Measurements from ENCODE around the gene CDC42SE1. TPM values are rescaled to one million over a fixed set of nuclear protein-coding genes. Genes with fewer than 3 reads are reported as not detected.

Gene CDC42SE1
- total and polyA plus RNA-seq, 5 donors from 2014 or later = 119 to 496 (median 146) TPM

DNA sequence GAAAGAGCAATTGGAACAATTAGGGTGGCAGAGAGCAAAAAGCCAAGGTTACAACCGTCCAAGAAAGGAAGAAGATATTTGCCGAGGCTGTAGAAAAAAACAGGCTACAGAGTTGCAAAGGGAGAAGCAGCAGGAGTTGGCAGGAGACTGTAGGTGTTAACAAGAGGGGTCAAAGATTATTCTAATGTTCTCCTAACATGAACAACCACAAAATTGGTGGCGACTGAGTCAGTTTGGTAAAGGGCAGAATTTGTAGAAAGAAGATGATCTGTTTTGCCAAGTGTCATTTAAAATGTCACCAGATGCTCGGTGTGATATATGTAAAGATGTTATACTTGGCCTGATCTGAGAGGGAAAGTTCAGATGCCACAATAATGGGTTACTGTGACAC is 51.6 kb downstream of the CDC42SE1 start:
- H3K27me3 Mint-ChIP-seq = no peaks in the 10 kb centered on the region
- H3K27ac Mint-ChIP-seq = peak overlapping the region; percentile 96 to 98 (median 97)
- Histone ChIP-seq H3K4me1 (ENCODE audit: control insufficient read depth, insufficient read depth, low read length, poor library complexity, severe bottlenecking) (peaks cover 70% of the 10 kb centered on the region), H3K4me3 (ENCODE audit: low read depth, low read length) (peak overlapping the region; percentile 90), H3K36me3 (ENCODE audit: control insufficient read depth, insufficient read depth, low read length) (no peaks in the 10 kb centered on the region), H3K27ac (ENCODE audit: insufficient read depth, low read length, poor library complexity, severe bottlenecking) (peak overlapping the region; percentile 97), H3K27me3 (ENCODE audit: control insufficient read depth, insufficient read depth, low read length) (no peaks in the 10 kb centered on the region), H3K9me3 (ENCODE audit: control insufficient read depth in 2 of 2, low read length in 2 of 2) (no peaks in the 10 kb centered on the region)
- no peaks in the 10 kb centered on the region for H3K9me3 Mint-ChIP-seq
- DNase-seq (no peak), ATAC-seq (ENCODE audit: low read depth in 2 of 2) (no peak)
- H3K36me3 Mint-ChIP-seq = peaks cover 13% of the 10 kb centered on the region
- peaks cover 27 to 93% (median 53%) of the 10 kb centered on the region in 4 donors for H3K4me1 Mint-ChIP-seq
- H3K4me3 Mint-ChIP-seq = peak overlapping the region; percentile 95 to 98 (median 96)

DNA sequence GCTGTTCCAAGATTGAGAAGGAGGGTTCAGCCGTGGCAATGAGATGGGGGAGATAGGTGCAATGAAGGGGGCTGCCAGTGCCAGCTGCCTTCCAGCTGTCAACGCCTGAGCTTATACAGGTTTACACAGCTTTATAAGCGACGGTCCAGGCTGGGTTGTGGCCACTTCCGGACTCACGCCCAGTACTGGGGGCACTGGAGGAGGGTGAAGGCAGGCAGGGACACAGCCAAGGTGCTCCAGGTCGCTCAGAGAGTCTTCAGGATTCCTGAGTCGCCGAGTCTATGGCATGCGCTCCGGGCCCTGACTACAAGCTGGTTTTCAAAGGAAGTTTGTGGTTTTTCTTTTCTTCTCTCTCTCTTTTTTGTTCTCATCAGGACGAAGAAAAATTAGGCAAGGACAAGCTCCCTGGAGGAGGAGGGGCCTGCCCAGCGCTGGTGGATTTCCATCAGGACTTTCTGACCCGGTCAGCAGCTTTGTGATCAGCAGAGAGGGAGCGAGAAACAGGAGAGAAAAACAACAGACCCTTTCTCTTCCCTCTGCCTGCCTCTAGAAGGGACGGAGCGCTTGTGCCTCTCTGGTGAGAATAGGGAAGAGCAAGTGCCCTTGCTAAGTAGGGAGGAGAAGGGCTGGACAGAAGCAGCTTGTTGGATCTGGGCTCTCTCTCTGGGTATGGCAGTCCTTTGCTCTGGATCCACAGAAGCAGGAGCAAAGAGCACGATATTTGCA is 52.9 kb downstream of the CDC42SE1 start, which contains the start of gene MINDY1:
MINDY1 (minus strand) TSS at position 576 of the 726 bp plus-strand sequence. CDS start 4,285 bp downstream, outside the sequence.
- peak within 1 kb of the TSS; percentile 95 to 98 (median 96) for H3K4me3 Mint-ChIP-seq

DNA sequence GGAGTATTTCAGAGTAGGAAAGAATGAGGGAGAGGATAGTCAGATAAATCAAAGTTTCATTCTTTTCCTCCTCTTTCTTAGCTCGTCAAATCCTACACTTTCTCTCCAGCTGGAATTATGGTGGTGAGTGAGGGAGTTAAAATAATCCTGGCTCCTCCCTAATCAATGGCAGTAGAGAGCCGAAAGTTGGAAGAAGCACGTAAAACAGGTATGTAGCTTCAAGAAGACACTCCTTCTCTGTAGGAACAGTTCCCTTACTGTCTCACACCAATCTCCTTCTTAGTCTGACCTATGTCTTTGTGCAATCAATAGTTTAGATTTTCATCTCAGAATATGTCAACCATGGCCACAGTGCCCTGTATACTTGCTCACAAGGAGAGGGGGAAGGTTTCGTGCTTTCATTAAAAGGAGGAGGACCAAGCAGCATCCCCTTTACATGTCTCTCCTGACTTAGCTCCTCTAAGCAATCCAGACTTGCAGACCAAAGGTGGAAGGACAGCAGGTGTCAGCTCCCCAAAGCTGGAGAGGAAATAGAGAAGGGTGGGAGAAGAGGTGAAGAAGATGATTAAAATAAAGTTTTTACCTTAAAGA is 53.6 kb downstream of the CDC42SE1 start:
- H3K9me3 Mint-ChIP-seq = no peaks in the 10 kb centered on the region
- H3K27me3 Mint-ChIP-seq = no peaks in the 10 kb centered on the region
- Histone ChIP-seq H3K4me1 (ENCODE audit: control insufficient read depth, insufficient read depth, low read length, poor library complexity, severe bottlenecking) (peaks cover 64% of the 10 kb centered on the region), H3K27me3 (ENCODE audit: control insufficient read depth, insufficient read depth, low read length) (no peaks in the 10 kb centered on the region), H3K36me3 (ENCODE audit: control insufficient read depth, insufficient read depth, low read length) (peaks cover 7% of the 10 kb centered on the region), H3K27ac (ENCODE audit: insufficient read depth, low read length, poor library complexity, severe bottlenecking) (peak overlapping the region; percentile 97), H3K4me3 (ENCODE audit: low read depth, low read length) (peak overlapping the region; percentile 90), H3K9me3 (ENCODE audit: control insufficient read depth in 2 of 2, low read length in 2 of 2) (no peaks in the 10 kb centered on the region)
- H3K4me1 Mint-ChIP-seq = peaks cover 16 to 95% (median 56%) of the 10 kb centered on the region in 4 donors
- H3K4me3 Mint-ChIP-seq = peak overlapping the region; percentile 93 to 98 (median 96)
- DNase-seq (peak in 1 of 3 donors; percentile 20), ATAC-seq (ENCODE audit: low read depth in 2 of 2) (no peak)
- peak overlapping the region; percentile 94 to 98 (median 97) for H3K27ac Mint-ChIP-seq
- H3K36me3 Mint-ChIP-seq = peaks cover 11% of the 10 kb centered on the region

More for the DNA sequence above, 52.9 kb downstream of the CDC42SE1 start, which contains the start of gene MINDY1:
- Mint-ChIP-seq H3K36me3 (peaks cover 15% of the 10 kb centered on the region), H3K27ac (peak within 1 kb of the TSS; percentile 96 to 98 (median 97)), H3K27me3 (no peaks in the 10 kb centered on the region), H3K9me3 (no peaks in the 10 kb centered on the region), H3K4me1 (peaks cover 22 to 96% (median 60%) of the 10 kb centered on the region in 4 donors)
- DNase-seq (peak in 2 of 3 donors; percentile 5 to 52), ATAC-seq (ENCODE audit: low read depth in 2 of 2) (no peak)
- peaks cover 7% of the 10 kb centered on the region for H3K36me3 ChIP-seq (ENCODE audit: control insufficient read depth, insufficient read depth, low read length)
- peaks cover 69% of the 10 kb centered on the region for H3K4me1 ChIP-seq (ENCODE audit: control insufficient read depth, insufficient read depth, low read length, poor library complexity, severe bottlenecking)
- H3K4me3 ChIP-seq (ENCODE audit: low read depth, low read length) = peak within 1 kb of the TSS; percentile 90
- H3K27ac ChIP-seq (ENCODE audit: insufficient read depth, low read length, poor library complexity, severe bottlenecking) = peak within 1 kb of the TSS; percentile 97
- no peaks in the 10 kb centered on the region for H3K27me3 ChIP-seq (ENCODE audit: control insufficient read depth, insufficient read depth, low read length)
- no peaks in the 10 kb centered on the region for H3K9me3 ChIP-seq (ENCODE audit: control insufficient read depth in 2 of 2, low read length in 2 of 2)

DNA sequence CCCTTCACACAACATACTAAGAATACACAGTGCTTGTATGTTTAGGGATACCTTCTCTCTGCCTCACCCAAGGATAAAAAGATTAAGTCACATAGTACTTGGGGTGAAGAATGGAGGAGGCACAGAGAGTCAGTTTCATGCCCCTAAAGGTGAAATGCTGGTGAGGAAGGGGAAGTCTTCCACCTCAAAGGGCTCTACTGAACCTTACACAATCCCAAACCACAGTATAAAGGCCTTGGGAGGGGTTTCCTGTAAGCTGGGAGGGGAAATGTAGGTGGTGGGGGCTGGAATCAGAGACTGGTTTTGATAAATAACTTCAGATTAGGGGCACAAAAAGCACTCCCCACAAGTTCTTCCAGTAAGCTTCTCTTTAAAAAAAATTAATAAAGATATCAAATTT is 56.2 kb downstream of the CDC42SE1 start:
- Mint-ChIP-seq H3K36me3 (peaks cover 23% of the 10 kb centered on the region), H3K4me1 (peaks cover 7 to 72% (median 46%) of the 10 kb centered on the region in 4 donors), H3K27ac (peak overlapping the region; percentile 91 to 97 (median 95)), H3K4me3 (peak overlapping the region; percentile 67 to 98 (median 76)), H3K27me3 (no peaks in the 10 kb centered on the region), H3K9me3 (no peaks in the 10 kb centered on the region)
- no peaks in the 10 kb centered on the region for H3K9me3 ChIP-seq (ENCODE audit: control insufficient read depth in 2 of 2, low read length in 2 of 2)
- ATAC-seq (ENCODE audit: low read depth in 2 of 2) = no peak
- DNase-seq = peak in 1 of 3 donors; percentile 44
- H3K27ac ChIP-seq (ENCODE audit: insufficient read depth, low read length, poor library complexity, severe bottlenecking) = peak overlapping the region; percentile 65
- H3K4me3 ChIP-seq (ENCODE audit: low read depth, low read length) = peak overlapping the region; percentile 38
- H3K36me3 ChIP-seq (ENCODE audit: control insufficient read depth, insufficient read depth, low read length) = peaks cover 23% of the 10 kb centered on the region
- no peaks in the 10 kb centered on the region for H3K27me3 ChIP-seq (ENCODE audit: control insufficient read depth, insufficient read depth, low read length)
- peaks cover 52% of the 10 kb centered on the region for H3K4me1 ChIP-seq (ENCODE audit: control insufficient read depth, insufficient read depth, low read length, poor library complexity, severe bottlenecking)

DNA sequence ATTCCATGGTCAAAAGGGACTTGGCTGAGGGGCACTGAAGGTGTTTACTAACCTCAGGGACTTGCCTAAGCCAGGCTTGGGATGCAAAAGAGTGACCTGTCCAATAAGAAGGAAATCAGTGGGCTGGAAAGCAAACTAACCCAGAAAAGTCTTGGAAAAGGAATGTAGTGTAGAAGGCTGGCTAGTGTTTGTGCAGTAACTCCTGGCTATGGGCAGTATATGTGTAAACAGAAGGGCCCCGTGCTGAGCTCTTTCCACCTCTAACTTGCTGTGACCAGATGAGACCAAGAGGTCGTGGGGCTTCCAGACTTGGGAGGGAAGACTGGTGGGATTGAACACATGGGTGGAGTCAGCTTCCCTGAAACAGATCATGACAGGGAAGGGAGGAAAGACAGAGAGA is 56.8 kb downstream of the CDC42SE1 start:
- ATAC-seq (ENCODE audit: low read depth in 2 of 2) = no peak
- peak overlapping the region in 3 of 4 donors; percentile 72 to 98 (median 81) for H3K4me3 Mint-ChIP-seq
- peaks cover 23% of the 10 kb centered on the region for H3K36me3 Mint-ChIP-seq
- Histone ChIP-seq H3K4me1 (ENCODE audit: control insufficient read depth, insufficient read depth, low read length, poor library complexity, severe bottlenecking) (peaks cover 48% of the 10 kb centered on the region), H3K27me3 (ENCODE audit: control insufficient read depth, insufficient read depth, low read length) (no peaks in the 10 kb centered on the region), H3K9me3 (ENCODE audit: control insufficient read depth in 2 of 2, low read length in 2 of 2) (no peaks in the 10 kb centered on the region), H3K36me3 (ENCODE audit: control insufficient read depth, insufficient read depth, low read length) (peaks cover 28% of the 10 kb centered on the region), H3K4me3 (ENCODE audit: low read depth, low read length) (peak overlapping the region; percentile 38), H3K27ac (ENCODE audit: insufficient read depth, low read length, poor library complexity, severe bottlenecking) (no peak overlapping the region)
- H3K27me3 Mint-ChIP-seq = no peaks in the 10 kb centered on the region
- H3K27ac Mint-ChIP-seq = peak overlapping the region; percentile 91 to 97 (median 95)
- no peak for DNase-seq
- peaks cover 2 to 67% (median 40%) of the 10 kb centered on the region in 4 donors for H3K4me1 Mint-ChIP-seq
- H3K9me3 Mint-ChIP-seq = no peaks in the 10 kb centered on the region

DNA sequence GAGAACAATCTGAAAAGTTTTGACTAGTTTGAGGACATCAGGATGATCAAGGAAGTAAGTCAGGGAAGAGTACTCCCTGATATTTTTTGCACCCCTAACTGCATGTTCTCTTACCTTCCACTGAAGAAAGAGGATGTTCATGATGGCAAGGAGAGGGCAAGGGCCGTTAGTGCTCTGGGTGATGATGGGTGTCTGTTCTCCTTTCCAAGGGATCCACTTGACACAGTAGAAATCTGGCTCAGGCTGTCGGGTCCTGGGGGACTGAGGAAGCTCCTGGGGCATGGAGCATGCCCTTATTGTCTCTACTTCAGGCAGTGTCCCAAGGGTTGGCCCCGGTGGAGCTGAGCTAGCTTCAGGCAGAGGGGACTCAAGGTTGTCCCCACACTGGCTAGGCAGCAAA is 57.4 kb downstream of the CDC42SE1 start:
- H3K4me3 Mint-ChIP-seq = peak overlapping the region in 3 of 4 donors; percentile 21 to 76 (median 71)
- Histone ChIP-seq H3K9me3 (ENCODE audit: control insufficient read depth in 2 of 2, low read length in 2 of 2) (no peaks in the 10 kb centered on the region), H3K27me3 (ENCODE audit: control insufficient read depth, insufficient read depth, low read length) (no peaks in the 10 kb centered on the region), H3K27ac (ENCODE audit: insufficient read depth, low read length, poor library complexity, severe bottlenecking) (no peak overlapping the region), H3K36me3 (ENCODE audit: control insufficient read depth, insufficient read depth, low read length) (peaks cover 33% of the 10 kb centered on the region), H3K4me1 (ENCODE audit: control insufficient read depth, insufficient read depth, low read length, poor library complexity, severe bottlenecking) (peaks cover 43% of the 10 kb centered on the region), H3K4me3 (ENCODE audit: low read depth, low read length) (no peak overlapping the region)
- H3K4me1 Mint-ChIP-seq = peaks cover 0 to 61% (median 37%) of the 10 kb centered on the region in 4 donors
- H3K27me3 Mint-ChIP-seq = no peaks in the 10 kb centered on the region
- peaks cover 27% of the 10 kb centered on the region for H3K36me3 Mint-ChIP-seq
- no peaks in the 10 kb centered on the region for H3K9me3 Mint-ChIP-seq
- H3K27ac Mint-ChIP-seq = peak overlapping the region; percentile 10 to 97 (median 53)
- ATAC-seq (ENCODE audit: low read depth in 2 of 2) (no peak), DNase-seq (no peak)

DNA sequence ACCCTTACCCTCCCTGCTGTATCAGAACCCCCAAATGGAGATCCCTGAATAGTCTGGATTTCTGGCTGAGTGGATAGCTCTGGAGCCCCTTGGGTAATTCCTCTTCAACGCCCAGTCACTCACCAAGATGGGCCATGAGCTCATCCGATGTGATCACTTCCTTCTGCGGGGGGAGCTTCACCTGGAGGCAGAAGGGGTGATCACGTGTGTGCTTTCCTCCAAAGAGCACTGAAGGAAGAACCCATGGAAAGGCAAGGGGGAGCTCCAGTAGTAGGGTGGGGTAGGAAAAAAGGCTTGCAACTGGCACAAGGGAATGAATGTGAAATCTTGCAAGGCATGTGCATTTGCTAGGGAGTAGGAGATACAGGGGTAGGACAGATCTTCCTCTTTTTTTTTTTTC is 57.8 kb downstream of the CDC42SE1 start:
- peaks cover 0 to 57% (median 34%) of the 10 kb centered on the region in 4 donors for H3K4me1 Mint-ChIP-seq
- Histone ChIP-seq H3K9me3 (ENCODE audit: control insufficient read depth in 2 of 2, low read length in 2 of 2) (no peaks in the 10 kb centered on the region), H3K4me1 (ENCODE audit: control insufficient read depth, insufficient read depth, low read length, poor library complexity, severe bottlenecking) (peaks cover 38% of the 10 kb centered on the region), H3K4me3 (ENCODE audit: low read depth, low read length) (no peak overlapping the region), H3K27ac (ENCODE audit: insufficient read depth, low read length, poor library complexity, severe bottlenecking) (no peak overlapping the region), H3K36me3 (ENCODE audit: control insufficient read depth, insufficient read depth, low read length) (peaks cover 37% of the 10 kb centered on the region), H3K27me3 (ENCODE audit: control insufficient read depth, insufficient read depth, low read length) (no peaks in the 10 kb centered on the region)
- H3K36me3 Mint-ChIP-seq = peaks cover 27% of the 10 kb centered on the region
- ATAC-seq (ENCODE audit: low read depth in 2 of 2) (no peak), DNase-seq (no peak)
- peak overlapping the region in 3 of 4 donors; percentile 35 to 76 (median 71) for H3K4me3 Mint-ChIP-seq
- H3K9me3 Mint-ChIP-seq = no peaks in the 10 kb centered on the region
- peak overlapping the region; percentile 10 to 97 (median 53) for H3K27ac Mint-ChIP-seq
- H3K27me3 Mint-ChIP-seq = no peaks in the 10 kb centered on the region

Measured in CD4-positive, CD25-positive, alpha-beta regulatory T cell (primary cell).